ENCODE results near the gene TSPAN33.

DNA sequence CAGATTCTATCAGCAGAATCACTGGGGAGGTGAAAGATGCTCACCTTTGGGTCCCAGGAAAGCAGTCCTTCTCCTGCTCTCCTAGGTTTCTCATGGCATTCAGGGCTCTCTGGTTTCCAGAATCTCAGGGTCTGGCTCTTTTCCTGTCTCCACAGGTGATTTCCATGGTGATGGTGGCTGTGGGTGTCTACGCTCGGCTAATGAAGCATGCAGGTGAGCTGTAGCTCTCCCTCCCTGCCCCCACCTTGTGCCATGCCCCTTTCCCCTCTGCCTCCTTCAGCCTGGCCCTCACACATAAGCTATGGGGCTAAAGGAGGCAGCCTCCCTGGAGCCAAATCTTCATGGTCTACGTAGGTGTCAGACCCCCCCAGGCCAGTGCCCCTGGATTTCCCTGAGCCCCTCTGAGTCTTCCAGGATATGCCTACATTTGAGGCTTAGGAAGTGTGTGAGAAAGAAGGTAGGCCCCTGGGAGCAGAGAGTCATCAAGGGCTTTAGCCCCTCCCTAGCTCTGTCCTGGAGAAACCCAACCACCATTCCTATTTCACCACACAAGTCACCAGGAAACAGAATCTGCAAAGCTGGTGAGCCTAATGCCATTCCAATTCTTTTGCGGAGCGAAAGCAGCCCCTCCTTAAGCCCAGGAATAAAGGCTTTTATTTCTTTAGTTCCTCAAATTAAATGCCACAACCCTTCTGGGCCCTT lies 17.2 kb downstream of the TSPAN33 start:
- no peak for TF ChIP-seq EZH2 (IDR thresholded peaks at IDR 0.05; ENCODE audit: low read length)
- no peak for TF ChIP-seq CTCF (optimal IDR thresholded peaks at IDR 0.05 in 1 of 3, IDR thresholded peaks at IDR 0.05 in 1 of 3, conservative IDR thresholded peaks at IDR 0.05 in 1 of 3; ENCODE audit: extremely low read depth in 1 of 3, insufficient read depth in 2 of 3, low read length in 3 of 3)

Data from keratinocyte (primary cell).